Measurements from ENCODE around the gene ENAM. TPM values are rescaled to one million over a fixed set of nuclear protein-coding genes. Genes with fewer than 3 reads are reported as not detected.

The ENAM gene
- total and polyA plus RNA-seq, 2 of the 8 experiments (the other 6 are each of a cell fraction or from before 2014, with no cell fraction given): not detected

DNA sequence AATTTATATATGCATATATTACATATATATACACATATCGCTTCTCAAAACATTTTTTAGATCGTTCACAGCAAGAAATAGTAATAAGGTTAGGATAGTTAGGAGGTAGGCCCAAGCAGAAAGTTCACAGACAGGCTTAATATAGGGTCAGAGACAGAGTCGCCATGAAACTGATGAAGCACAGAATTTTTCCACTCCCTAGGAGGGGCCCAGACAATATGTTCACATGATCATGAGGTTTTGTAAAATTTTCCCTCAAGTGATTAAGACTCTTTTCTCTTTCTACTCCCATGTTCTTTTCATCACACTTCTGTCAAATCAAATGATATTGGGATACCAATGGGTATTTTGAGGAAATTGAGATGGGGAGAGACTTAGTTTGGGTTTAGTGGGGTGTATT, 5.2 kb upstream of the ENAM start:
- no peaks in the 10 kb centered on the region for H3K23me2 ChIP-seq (ENCODE audit: low read depth, low read length)
- no peak overlapping the region for H2BK12ac ChIP-seq (ENCODE audit: low read depth, low read length)
- H4K20me1 ChIP-seq (replicated peaks in 1 of 2; ENCODE audit: control insufficient read depth in 1 of 2, insufficient read depth in 2 of 2, low read length in 2 of 2): no peaks in the 10 kb centered on the region
- no peak overlapping the region for H3K4me3 ChIP-seq (ENCODE audit: extremely low read depth in 1 of 4, insufficient read depth in 2 of 4, low read depth in 3 of 4, low read length in 4 of 4)
- no peak overlapping the region for H3K23ac ChIP-seq (ENCODE audit: insufficient read length)
- no peaks in the 10 kb centered on the region for H3K79me2 ChIP-seq (ENCODE audit: control insufficient read depth in 1 of 2, insufficient read depth in 2 of 2, low read length in 2 of 2)
- no peak overlapping the region for H3K4me2 ChIP-seq (ENCODE audit: insufficient read depth in 1 of 2, low read depth in 2 of 2, low read length in 2 of 2)
- no peak overlapping the region for H3K56ac ChIP-seq (replicated peaks; ENCODE audit: insufficient read length, low read depth, low read length)
- no peaks in the 10 kb centered on the region for H3K36me3 ChIP-seq (ENCODE audit: control insufficient read depth in 2 of 4, insufficient read depth in 4 of 4, low read length in 3 of 4)
- no peak overlapping the region for H4K5ac ChIP-seq (ENCODE audit: insufficient read length, low read depth, low read length)
- no peak overlapping the region for H2AFZ ChIP-seq (ENCODE audit: low read length)
- no peak for TF ChIP-seq EZH2 (IDR thresholded peaks at IDR 0.05; ENCODE audit: low read depth, low read length, severe bottlenecking)
- no peak overlapping the region for H2BK15ac ChIP-seq (ENCODE audit: low read length)
- no peak overlapping the region for H2BK5ac ChIP-seq (ENCODE audit: low read depth, low read length)
- H2BK120ac ChIP-seq (replicated peaks; ENCODE audit: low read depth, low read length): no peak overlapping the region
- no peaks in the 10 kb centered on the region for H3K79me1 ChIP-seq (ENCODE audit: low read depth, low read length)
- no peak overlapping the region for H3K4ac ChIP-seq (replicated peaks; ENCODE audit: insufficient read length, low read depth, low read length)
- no peak overlapping the region for H3K14ac ChIP-seq (ENCODE audit: insufficient read length)
- H4K8ac ChIP-seq (ENCODE audit: extremely low read depth, insufficient read depth, low read length): no peak overlapping the region
- H3K9ac ChIP-seq (replicated peaks in 1 of 4; ENCODE audit: extremely low read depth in 1 of 4, low read depth in 3 of 4, low read length in 3 of 4): no peak overlapping the region
- H3K27me3 ChIP-seq (replicated peaks in 1 of 4; ENCODE audit: control insufficient read depth in 3 of 4, extremely low read depth in 1 of 4, insufficient read depth in 3 of 4, low read length in 3 of 4): no peaks in the 10 kb centered on the region
- no peak overlapping the region for H3K27ac ChIP-seq (ENCODE audit: low read depth, low read length)
- 90% methylated on average over 3 of the region's 3 CpGs; no CpG with 5 or more reads in 1 of the 2 experiments for WGBS, 2 experiments (ENCODE audit: extremely low coverage in 1 of 2, insufficient coverage in 1 of 2, insufficient read length in 1 of 2, insufficient replicate concordance in 2 of 2, low coverage in 1 of 2, low lambda C conversion rate in 2 of 2, missing lambda C conversion rate in 1 of 2)
- ChIA-PET CTCF (ENCODE audit: partially characterized antibody) (no interaction called here), POLR2A (ENCODE audit: partially characterized antibody) (no interaction called here)
- no peak overlapping the region for H2BK20ac ChIP-seq (ENCODE audit: low read length)
- no peak overlapping the region for H3K18ac ChIP-seq (ENCODE audit: extremely low read depth, low read length)
- DNase-seq (ENCODE audit: low read depth in 1 of 2, low spot score in 2 of 2) (no peak), FAIRE-seq (no peak)
- no peak overlapping the region for H2AK5ac ChIP-seq (ENCODE audit: low read depth, low read length)
- H4K91ac ChIP-seq (replicated peaks; ENCODE audit: insufficient read length, low read length): no peak overlapping the region
- no peaks in the 10 kb centered on the region for H3K4me1 ChIP-seq (replicated peaks in 1 of 4; ENCODE audit: control insufficient read depth in 3 of 4, insufficient read depth in 4 of 4, low read length in 3 of 4)
- no peaks in the 10 kb centered on the region for H3K9me3 ChIP-seq (ENCODE audit: insufficient read depth in 2 of 2, low read depth in 1 of 2, low read length in 1 of 2)

All from H1 (cell line).